UCSD-AML1 (cell line): ENCODE measurements around the gene NUDT16L1.

ENCODE experiments used
- DNase-seq: peaks from one replicate; lab custom pipeline; 2025; ENCODE audit not compliant: unreplicated experiment; lab: John Stamatoyannopoulos, UW

Gene NUDT16L1

GRCh38 chr16:4693956-4694641 lies 737 bp downstream of the NUDT16L1 start:
- peak; percentile 47 for DNase-seq

GRCh38 chr16:4694642-4695451 lies 1.5 kb downstream of the NUDT16L1 start:
- no peak for DNase-seq

GRCh38 chr16:4695473-4696171 lies 2.3 kb downstream of the NUDT16L1 start:
- no peak for DNase-seq

GRCh38 chr16:4696172-4696904 lies 3.0 kb downstream of the NUDT16L1 start:
- DNase-seq: no peak

- no peak for DNase-seq
Observed at GRCh38 chr16:4696905-4697847, 3.8 kb downstream of the NUDT16L1 start.

- DNase-seq: no peak
Observed at GRCh38 chr16:4697848-4698291, 4.5 kb downstream of the NUDT16L1 start.

GRCh38 chr16:4698321-4699045 lies 5.1 kb downstream of the NUDT16L1 start:
- no peak for DNase-seq

- DNase-seq: no peak
Observed at GRCh38 chr16:4699046-4699556, 5.7 kb downstream of the NUDT16L1 start.

- DNase-seq: no peak
Observed at GRCh38 chr16:4700380-4700996, 7.1 kb downstream of the NUDT16L1 start.

- no peak for DNase-seq
Observed at GRCh38 chr16:4700997-4701743, 7.8 kb downstream of the NUDT16L1 start.

- DNase-seq: no peak
Observed at GRCh38 chr16:4701791-4702465, 8.6 kb downstream of the NUDT16L1 start.

GRCh38 chr16:4702466-4702808 lies 9.1 kb downstream of the NUDT16L1 start:
- no peak for DNase-seq

- no peak for DNase-seq
Observed at GRCh38 chr16:4703906-4704305, 10.5 kb downstream of the NUDT16L1 start.

- no peak for DNase-seq
Observed at GRCh38 chr16:4704491-4704890, 11.1 kb downstream of the NUDT16L1 start.

GRCh38 chr16:4704913-4705312 lies 11.6 kb downstream of the NUDT16L1 start:
- DNase-seq: no peak

GRCh38 chr16:4706871-4707270 lies 13.5 kb downstream of the NUDT16L1 start:
- DNase-seq: no peak

- no peak for DNase-seq
Observed at GRCh38 chr16:4709481-4709880, 16.1 kb downstream of the NUDT16L1 start.
